CD4-positive, alpha-beta T cell treated with Interleukin-6 at 100 ng/mL for 8 hours (primary cell): ENCODE results near the gene SIN3A.
"Not testable (repeated sequence)": the region's sequence is repeated elsewhere in the genome, so short reads cannot be mapped to it uniquely, and the experiment has no call there.

Experiments
- DNase-seq: peaks from one replicate; pipeline ENCODE4 v3.0.0-alpha.2; 2020; ENCODE audit warnings: mixed read lengths, low spot score

SIN3A gene

DNA sequence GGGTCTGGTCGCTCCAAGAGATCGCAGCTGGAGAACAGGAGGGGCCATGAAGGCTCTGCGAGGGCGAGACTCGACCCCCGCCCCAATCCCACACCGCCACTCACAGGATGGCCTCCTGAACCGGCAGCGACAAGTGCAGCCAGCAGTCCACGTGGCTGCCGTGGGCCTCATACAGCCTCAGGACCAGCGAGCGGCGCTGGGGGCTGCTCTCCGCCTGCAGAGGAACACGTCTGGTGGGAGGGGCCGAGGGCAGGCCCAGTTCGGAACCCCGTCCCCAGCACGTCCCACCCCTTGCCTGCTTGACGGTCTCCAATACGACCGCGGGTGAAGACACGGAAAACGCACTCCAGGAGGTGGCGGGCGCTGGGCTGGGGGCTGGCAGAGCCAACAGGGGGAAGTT lies 95.5 kb downstream of the SIN3A start:
- DNase-seq = no peak

- no peak for DNase-seq
Measured at GRCh38 chr15:75355369-75355768, 96.1 kb downstream of the SIN3A start.

- no peak for DNase-seq
Measured at GRCh38 chr15:75354454-75354853, 97.0 kb downstream of the SIN3A start.

GRCh38 chr15:75353604-75354003 lies 97.9 kb downstream of the SIN3A start:
- no peak for DNase-seq

DNA sequence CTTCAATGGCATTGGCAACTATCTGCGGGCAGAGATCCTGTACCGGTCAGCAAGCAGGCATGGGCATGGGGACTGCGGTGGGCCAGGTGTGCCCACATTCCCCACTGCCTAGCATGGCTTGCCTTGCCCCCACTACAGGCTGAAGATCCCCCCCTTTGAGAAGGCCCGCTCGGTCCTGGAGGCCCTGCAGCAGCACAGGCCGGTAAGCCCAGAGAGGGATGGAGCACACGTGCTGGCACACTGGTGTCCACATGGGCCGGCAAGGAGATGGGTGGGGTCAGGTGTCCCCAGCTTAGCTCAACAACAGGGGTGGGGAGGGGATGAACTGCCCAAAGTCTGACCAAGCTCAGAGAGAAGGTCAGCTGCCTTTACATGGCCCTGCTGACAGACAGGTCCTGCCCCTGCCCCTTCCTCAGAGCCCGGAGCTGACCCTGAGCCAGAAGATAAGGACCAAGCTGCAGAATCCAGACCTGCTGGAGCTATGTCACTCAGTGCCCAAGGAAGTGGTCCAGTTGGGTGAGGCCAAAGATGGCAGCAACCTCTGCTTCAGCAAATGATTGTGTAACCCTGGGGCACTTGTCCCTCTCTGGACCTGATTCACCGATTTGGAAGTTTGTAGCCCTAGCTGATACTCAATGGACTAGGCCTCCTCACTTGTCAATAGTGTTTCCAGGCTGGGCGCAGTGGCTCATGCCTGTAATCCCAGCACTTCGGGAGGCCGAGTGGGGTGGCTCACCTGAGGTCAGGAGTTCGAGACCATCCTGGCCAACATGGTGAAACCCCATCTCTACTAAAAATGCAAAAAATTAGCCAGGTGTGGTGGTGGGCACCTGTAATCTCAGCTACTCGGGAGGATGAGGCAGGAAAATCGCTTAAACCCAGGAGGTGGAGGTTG lies 99.1 kb downstream of the SIN3A start:
- no peak for DNase-seq

DNA sequence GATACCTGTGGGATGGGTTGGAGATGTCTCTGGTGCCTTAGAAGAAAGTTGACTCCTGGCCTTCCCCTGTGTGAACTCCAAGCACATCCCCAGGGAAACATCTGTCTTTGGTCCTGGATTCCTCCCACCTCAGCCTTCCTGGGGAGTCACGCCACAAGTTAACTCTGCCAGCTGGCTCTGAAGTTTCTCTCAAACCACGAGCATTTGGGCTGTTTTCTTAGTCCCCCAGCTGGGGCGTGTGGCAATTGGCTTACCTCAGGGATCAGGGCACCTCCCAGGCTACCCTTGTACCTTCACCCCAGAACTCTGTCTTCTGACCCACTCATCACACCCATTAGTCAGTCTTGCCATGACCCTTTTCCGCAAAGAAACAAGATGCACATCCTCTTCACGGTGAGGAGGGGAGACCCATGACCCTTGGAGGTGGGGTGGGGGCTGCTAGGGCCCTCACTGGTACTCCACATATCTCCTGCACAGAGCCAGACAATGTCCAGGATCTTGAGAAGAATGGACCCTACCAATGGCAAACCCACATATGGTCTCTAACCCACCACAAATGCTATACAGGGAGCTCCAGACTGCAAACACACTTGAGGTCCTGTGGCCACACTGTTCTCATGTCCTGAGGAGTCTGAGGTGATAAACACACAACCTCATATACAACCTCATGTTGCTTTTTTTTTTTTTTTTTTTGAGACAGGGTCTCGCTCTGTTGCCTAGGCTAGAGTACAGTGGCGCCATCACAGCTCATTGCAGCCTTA lies 100.7 kb downstream of the SIN3A start:
- no peak for DNase-seq

- peak; percentile 78 for DNase-seq
Measured at GRCh38 chr15:75349851-75350588, 101.5 kb downstream of the SIN3A start.

DNA sequence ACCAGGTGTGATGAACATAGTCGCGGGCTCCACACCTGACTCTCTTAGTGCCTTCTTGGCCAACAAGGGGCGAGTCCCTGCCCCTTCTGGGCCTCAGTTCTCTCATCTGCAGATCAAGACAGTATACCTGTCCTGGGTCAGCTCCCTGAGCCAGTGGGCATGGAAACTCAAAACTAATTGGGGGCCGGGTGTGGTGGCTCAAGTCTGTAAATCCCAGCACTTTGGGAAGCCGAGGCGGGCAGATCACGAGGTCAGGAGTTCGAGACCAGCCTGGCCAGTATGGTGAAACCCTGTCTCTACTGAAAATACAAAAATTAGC lies 102.2 kb downstream of the SIN3A start:
- DNase-seq = not testable (repeated sequence)

DNA sequence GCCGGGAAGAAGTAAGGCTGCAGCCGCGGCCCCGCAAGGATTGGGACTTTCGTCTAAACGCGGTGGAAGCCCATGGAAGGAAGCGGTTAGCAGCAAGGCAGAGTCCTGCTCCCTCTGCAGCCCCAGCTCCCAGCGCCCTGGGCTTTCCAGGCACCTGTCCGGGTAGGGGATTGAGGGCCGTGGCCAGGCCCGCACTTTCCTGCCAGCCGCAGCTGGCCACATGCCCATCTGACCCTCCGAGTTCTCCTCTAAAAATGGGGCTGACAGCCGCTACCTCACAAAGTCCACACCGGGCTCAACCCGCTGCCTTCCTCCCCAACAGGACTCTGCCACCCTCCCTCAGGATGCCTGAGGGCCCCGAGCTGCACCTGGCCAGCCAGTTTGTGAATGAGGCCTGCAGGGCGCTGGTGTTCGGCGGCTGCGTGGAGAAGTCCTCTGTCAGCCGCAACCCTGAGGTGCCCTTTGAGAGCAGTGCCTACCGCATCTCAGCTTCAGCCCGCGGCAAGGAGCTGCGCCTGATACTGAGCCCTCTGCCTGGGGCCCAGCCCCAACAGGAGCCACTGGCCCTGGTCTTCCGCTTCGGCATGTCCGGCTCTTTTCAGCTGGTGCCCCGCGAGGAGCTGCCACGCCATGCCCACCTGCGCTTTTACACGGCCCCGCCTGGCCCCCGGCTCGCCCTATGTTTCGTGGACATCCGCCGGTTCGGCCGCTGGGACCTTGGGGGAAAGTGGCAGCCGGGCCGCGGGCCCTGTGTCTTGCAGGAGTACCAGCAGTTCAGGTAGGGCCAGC lies 102.7 kb downstream of the SIN3A start:
- DNase-seq = no peak

DNA sequence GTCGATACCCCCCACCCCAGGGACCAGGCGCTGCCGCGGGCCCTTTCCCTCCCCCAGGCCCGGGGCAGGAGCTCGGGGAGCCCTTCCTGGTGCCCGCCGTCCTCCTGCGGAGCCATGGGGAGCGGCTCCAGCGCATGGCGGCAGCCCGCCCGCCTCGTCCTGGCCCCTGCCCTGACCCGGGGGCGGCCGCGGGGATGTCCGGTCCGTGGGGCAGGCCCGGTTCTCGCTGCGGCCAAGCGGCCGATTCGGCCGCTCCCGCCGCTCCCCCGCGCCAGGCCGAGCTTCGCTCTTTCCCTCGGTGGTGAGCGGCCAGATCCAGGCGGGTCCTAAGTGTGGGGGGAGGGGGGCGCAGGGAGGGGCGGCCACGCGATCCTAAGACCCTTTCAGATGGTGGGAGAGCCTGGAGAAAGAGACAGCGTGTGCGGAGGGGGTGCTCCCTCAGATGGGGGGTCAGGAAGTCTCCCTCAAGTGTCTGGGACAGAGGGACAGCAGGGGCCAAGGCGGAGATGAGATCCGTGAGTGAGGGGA lies 103.4 kb downstream of the SIN3A start:
- DNase-seq = no peak

DNA sequence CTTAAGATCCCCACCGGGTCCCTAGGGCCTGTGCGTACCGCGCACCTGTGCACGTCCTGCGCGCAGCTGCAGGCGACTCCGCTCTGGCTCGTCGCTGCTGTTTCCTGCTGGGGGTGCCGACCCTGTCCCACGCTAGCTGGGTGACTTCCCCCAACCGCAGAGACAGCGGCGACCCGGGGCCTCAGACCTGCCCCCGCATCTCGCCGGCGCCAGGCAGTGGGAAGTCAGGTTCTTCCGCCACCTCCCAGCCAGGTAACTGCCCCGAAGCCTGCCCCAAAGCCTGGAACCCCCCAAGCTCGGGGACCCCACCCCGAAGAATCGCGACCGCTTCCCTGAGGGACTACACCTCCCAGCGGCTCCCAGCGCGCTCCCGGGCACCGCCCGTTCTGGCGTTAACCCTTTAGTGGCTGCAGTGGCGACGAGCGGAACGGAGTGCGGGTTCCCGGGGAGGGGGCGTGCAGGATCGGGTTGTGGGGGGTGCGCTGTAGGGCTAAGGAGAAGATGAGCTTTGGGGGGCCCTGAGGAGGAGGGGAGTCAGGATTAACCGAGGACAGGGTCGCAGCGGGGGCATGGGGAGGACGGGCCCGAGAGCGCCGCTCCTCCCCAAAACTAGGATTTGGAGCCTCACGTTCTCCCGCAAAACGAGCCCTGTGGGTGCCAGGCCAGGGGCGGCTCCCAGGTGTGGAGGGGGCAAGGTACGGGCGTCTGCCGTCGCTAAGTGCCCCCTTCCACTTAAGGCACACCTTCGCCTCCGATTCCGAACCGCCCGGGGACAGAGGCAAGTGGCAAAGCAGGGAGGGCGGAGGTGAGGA lies 104.1 kb downstream of the SIN3A start:
- DNase-seq = peak; percentile 54

- DNase-seq = no peak
Measured at GRCh38 chr15:75346796-75347221, 104.7 kb downstream of the SIN3A start, which contains the start of gene NEIL1. Gene NEIL1, plus strand, starts transcription at chr15:75347039. Its CDS starts 1,867 bp downstream, at chr15:75348906.

DNA sequence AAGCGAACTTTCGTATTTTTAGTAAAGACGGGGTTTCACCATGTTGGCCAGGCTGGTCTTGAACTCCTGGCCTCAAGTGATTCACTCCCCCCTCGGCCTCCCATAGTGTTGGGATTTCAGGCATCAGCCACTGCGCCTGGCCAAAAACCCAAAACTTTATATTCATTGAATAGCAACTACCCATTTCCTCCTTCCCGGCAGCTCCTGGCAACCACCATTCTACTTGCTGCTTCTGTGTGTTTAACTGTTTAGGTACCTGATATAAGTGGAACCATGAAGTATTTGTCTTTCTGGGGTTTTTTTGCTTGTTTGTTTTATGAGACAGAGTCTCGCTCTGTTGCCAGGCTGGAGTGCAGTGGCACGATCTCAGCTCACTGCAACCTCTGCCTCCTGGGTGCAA lies 107.5 kb downstream of the SIN3A start:
- not testable (repeated sequence) for DNase-seq

DNA sequence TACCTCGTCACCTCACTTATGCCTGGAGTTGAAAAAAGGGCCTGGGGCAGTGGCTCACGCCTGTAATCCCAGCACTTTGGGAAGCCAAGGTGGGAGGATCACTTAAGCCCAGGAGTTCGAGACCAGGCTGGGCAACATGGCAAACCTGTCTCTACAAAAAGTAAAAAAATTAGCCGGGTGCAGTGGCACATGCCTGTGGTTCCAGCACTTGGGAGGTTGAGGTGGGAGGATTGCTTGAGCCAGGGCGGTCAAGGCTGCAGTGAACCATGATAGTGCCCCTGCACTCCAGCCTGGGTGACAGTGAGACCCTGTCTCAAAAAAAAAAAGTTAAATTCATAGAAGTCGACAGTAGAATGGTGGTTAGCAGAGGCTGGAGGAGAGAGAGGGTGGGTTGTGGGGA lies 109.3 kb downstream of the SIN3A start:
- DNase-seq = no peak

DNA sequence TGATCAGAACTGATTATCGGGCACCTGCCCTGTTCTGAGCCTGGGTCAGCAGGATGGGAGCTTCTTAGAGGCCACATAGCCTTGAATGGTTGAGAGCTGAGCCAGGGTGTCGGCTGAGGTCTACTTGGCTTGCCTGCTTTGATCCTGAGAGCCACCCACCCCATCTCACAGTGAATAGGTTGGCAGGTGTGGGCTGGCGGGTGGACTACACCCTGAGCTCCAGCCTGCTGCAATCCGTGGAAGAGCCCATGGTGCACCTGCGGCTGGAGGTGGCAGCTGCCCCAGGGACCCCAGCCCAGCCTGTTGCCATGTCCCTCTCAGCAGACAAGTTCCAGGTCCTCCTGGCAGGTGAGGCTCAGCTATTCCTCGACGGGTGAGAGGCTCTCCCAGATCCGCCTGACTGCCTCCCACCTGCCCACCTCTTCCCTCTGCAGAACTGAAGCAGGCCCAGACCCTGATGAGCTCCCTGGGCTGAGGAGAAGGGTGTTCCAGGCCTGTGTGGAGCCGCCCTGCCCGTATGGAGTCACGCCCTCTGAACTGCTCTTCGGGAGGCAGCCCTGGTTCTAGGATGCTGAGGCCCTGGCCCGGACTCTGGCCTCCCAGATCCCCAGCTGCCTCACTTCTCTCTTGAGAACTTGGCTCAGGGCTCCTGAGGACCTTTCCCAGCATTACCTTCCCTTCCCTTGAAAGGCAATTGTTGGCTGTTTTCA lies 111.8 kb downstream of the SIN3A start:
- no peak for DNase-seq

DNA sequence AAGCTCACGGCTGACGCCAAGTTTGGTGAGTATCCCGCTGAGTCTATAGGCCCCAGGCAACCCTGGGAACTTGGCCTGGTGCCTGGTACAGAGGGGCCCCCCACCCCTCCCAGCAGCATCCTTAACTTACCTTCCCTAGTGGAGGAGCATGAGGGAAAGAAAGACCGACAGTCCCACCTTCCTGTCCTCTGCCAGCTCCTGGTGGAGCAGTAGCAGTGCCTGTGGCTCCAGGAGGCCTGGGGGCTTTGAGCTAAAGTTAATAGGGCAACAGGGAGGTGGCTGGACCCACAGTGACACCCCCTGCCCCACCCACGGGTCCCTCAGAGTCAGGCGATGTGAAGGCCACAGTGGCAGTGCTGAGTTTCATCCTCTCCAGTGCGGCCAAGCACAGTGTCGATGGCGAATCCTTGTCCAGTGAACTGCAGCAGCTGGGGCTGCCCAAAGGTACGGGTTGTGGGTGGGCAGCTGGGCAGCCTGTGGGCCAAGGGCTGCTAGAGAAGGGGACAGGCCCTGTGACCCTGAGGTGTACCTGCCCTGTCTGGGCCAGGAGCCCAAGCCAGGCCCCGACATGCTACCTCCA lies 112.7 kb downstream of the SIN3A start:
- DNase-seq = no peak

DNA sequence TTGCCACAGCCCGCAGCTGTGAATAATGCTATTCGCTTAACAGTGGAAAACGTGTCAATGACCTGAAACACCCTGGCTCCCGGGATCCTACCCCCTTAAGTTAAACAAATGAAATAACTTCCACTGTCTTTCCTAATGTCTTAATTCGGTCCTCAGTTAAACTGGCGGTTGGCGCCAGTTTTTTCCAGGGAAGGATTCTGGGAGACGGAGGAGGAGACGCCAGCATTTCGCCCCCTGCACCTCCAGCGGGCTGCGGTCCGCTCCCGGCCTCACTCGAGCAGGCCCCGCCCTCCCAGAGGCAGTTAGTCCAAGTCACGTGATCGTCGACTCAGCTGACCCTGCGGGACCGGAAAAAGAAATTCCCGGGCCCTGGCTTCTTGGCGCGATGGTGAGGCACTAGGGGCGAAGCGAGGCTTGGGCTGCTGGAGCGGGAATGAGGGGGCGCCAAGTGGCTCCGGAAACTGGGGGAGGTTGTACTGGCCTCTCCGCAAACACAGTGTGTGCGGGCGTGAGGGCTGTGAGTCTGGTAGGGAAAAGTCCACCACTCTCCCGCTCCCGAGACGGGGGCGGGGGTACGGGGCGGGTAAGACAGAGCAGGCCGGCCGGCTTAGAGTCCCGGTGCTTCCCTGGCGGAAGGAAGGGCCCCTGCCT lies 115.7 kb downstream of the SIN3A start, which contains the start of gene COMMD4:
Gene COMMD4, plus strand, starts transcription at position 359 of the 651 bp plus-strand sequence. Its CDS starts 27 bp downstream, at position 386.
- DNase-seq = peak; percentile 68

DNA sequence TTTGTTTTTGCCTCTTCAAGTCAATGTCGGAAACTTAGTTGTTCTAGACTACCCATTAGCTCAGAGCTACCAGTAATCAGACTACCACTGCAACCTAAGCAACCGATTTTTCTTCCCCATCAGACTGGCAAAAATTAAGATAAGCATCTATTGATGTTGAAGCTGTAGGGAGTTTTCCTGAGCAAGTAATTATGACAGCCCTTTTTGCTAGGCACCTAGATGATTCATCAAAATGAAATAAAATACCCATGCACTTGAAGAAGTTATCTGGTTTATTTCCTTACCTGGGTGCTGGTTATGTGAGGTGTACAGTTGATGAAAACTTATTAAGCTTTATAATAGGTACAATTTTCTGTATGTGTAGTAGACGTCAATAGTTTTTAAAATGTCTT lies 116.2 kb downstream of the SIN3A start:
- DNase-seq = no peak
